GM12801 (cell line): Measurements from ENCODE around the gene OPCML.

Source experiments
- CTCF ChIP-seq: IDR thresholded peaks from one replicate; pipeline ENCODE4 v1.5.1; 2011; ENCODE audit warnings: control low read depth; ENCODE audit not compliant: insufficient read length; ENCODE audit errors: extremely low read depth

Gene OPCML

GRCh38 chr11:133536198-133536597 lies 3.9 kb upstream of the OPCML start:
- no peak for TF ChIP-seq CTCF

- no peak for TF ChIP-seq CTCF
These were observed 904 bp upstream of the OPCML start for GRCh38 chr11:133533205-133533604.

- TF ChIP-seq CTCF: no peak
These were observed 843 bp downstream of the OPCML start for GRCh38 chr11:133531458-133531857.

- TF ChIP-seq CTCF: no peak
These were observed 1.8 kb downstream of the OPCML start for GRCh38 chr11:133530501-133530835.

- TF ChIP-seq CTCF: no peak
These were observed 2.3 kb downstream of the OPCML start for GRCh38 chr11:133529807-133530500.

GRCh38 chr11:133526790-133527189 lies 5.5 kb downstream of the OPCML start:
- TF ChIP-seq CTCF: no peak

- no peak for TF ChIP-seq CTCF
These were observed 6.3 kb downstream of the OPCML start for GRCh38 chr11:133525976-133526375.
